Effector memory CD4-positive, alpha-beta T cell (primary cell): ENCODE results near the gene TBC1D20.

Experiments used
- DNase-seq, 3 donors: peaks; one replicate each; pipeline ENCODE4 v3.0.0-alpha.2; 2020
- H3K27ac ChIP-seq: 2 replicates; pipeline ENCODE4 v1.7.0; 2013; ENCODE audit warnings: mild to moderate bottlenecking, low read length, moderate library complexity; ENCODE audit not compliant: insufficient read depth, poor library complexity, severe bottlenecking
- H3K27me3 ChIP-seq: replicated peaks from 2 replicates; pipeline ENCODE4 v1.7.0; 2013; ENCODE audit warnings: mild to moderate bottlenecking, low read length; ENCODE audit not compliant: insufficient read depth, control insufficient read depth, poor library complexity, severe bottlenecking
- H3K36me3 ChIP-seq: 2 replicates; pipeline ENCODE4 v1.7.0; 2013; ENCODE audit warnings: mild to moderate bottlenecking, low read length, moderate library complexity; ENCODE audit not compliant: control insufficient read depth, insufficient read depth
- H3K4me1 ChIP-seq: 2 replicates; pipeline ENCODE4 v1.7.0; 2013; ENCODE audit warnings: low read length, mild to moderate bottlenecking; ENCODE audit not compliant: control insufficient read depth, insufficient read depth, poor library complexity, severe bottlenecking
- H3K4me3 ChIP-seq: 2 replicates; pipeline ENCODE4 v1.7.0; 2013; ENCODE audit warnings: low read length, low read depth, mild to moderate bottlenecking; ENCODE audit not compliant: insufficient read depth, poor library complexity, severe bottlenecking
- H3K9me3 ChIP-seq: 2 replicates; pipeline ENCODE4 v1.7.0; 2013; ENCODE audit warnings: mild to moderate bottlenecking, low read length, moderate library complexity; ENCODE audit not compliant: control insufficient read depth

Gene TBC1D20

DNA sequence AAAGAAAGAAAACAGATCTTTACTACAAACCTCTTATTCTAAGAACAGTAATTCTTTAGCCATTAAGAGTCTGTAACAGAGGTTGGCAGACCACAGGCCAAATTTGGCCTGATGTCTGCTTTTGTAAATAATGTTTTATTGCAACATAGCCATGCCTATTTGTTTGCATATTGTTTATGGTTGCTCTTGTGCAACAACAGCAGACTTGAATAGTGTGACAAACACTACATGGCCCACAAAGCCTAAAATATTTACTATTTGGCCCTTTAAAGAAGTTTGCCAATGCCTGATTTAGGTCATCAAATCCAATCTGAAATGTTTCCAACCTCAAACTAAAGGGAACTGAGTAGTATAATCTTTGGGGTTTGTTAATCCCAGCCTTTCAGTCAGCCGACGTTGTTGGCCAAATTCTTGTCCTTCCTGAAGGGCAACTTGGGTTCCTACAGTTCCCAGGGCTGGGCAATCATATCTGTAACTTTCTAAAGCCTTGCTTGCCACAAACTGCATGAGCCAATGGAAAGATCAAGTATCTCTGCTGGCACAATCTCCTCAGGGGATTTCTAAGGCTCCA, 33.9 kb upstream of the TBC1D20 start:
- Histone ChIP-seq H3K27me3 (no peaks in the 10 kb centered on the region), H3K4me3 (no peak overlapping the region), H3K27ac (no peak overlapping the region), H3K36me3 (peaks cover 53% of the 10 kb centered on the region), H3K4me1 (no peaks in the 10 kb centered on the region), H3K9me3 (no peaks in the 10 kb centered on the region)
- DNase-seq, result no peak

DNA sequence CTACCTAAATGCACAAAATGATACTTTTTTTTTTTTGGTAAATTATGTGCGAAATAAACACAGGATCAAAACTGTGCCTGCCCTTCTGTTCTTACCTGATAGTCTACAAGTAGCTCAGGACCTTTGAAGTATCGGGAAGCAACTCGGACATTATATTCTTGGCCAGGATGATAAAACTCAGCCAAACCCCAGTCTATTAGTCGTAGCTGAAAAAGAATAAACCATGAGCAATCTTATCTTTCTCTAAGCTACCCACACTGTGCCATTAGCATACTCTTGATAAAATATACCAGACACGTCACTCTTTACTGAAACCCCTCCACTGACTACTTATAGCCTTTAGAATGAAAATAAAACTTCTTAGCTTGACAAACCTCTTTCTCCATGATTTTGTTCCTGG, 29.8 kb upstream of the TBC1D20 start:
- no peak overlapping the region for H3K27ac ChIP-seq
- H3K9me3 ChIP-seq, result no peaks in the 10 kb centered on the region
- H3K4me1 ChIP-seq, result no peaks in the 10 kb centered on the region
- DNase-seq, result no peak
- H3K4me3 ChIP-seq, result no peak overlapping the region
- H3K27me3 ChIP-seq, result no peaks in the 10 kb centered on the region
- peaks cover 48% of the 10 kb centered on the region for H3K36me3 ChIP-seq

DNA sequence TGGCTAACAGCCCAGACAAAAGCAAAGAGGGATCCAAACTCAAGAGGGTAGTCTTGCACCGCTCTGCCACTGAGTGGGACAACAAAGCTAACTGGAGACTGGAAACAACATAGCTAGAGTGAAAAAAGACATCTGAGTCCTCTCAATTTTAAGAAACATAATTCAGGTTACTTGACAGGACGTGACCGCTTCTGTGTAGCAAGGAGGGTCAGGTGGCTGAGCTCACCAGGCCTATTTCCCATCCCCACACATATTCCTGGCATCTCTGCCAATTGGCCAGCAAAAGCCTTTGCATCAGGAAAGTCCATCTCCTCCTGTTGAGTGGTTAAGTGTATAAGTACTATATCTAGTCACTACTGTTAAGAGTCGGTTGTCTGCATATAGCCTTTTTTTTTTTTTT, 25.3 kb upstream of the TBC1D20 start:
- Histone ChIP-seq H3K36me3 (peaks cover 64% of the 10 kb centered on the region), H3K4me1 (no peaks in the 10 kb centered on the region), H3K4me3 (no peak overlapping the region), H3K27me3 (no peaks in the 10 kb centered on the region), H3K27ac (no peak overlapping the region), H3K9me3 (no peaks in the 10 kb centered on the region)
- DNase-seq, result no peak

DNA sequence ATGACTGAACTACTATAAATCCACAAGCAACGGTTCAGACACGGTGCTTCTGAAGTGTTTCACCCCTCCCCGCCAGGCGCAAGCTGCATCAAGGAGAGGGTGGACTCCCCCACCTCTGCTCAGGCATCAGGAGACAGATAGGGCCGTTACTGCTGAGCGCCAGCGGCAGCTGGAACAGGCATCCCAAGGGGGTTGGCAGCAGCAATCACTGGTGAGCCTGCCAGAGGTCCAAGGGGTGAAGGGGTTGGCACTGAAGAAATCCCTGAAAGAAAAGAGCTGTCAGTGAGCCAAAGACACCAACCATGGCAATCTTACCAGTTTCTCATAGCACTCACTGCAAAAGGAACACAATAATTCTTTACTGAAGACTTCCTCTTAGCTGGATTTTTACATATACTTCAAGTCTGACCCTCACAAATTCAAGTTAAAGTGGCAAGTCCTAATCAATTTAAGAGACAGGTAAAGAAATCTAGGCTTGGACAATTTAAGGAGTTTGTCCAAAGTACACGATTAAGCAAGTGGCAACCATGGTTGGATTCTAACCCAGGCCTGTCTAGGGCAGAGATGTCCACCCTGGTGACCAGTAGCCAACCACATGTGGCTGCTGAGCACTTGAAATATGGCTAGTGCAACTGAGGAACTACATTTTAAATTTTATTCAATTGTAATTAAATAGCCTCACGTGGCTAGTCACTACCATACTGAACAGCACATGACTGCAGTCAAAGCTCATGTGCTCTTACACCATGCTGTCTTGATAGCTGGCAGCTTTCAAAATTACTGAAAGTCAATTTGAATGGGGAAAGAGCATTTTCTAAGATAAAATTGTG, 21.7 kb upstream of the TBC1D20 start:
- Histone ChIP-seq H3K4me3 (no peak overlapping the region), H3K9me3 (no peaks in the 10 kb centered on the region), H3K4me1 (peaks cover 4% of the 10 kb centered on the region), H3K27ac (no peak overlapping the region), H3K36me3 (peaks cover 60% of the 10 kb centered on the region), H3K27me3 (no peaks in the 10 kb centered on the region)
- DNase-seq, result no peak

DNA sequence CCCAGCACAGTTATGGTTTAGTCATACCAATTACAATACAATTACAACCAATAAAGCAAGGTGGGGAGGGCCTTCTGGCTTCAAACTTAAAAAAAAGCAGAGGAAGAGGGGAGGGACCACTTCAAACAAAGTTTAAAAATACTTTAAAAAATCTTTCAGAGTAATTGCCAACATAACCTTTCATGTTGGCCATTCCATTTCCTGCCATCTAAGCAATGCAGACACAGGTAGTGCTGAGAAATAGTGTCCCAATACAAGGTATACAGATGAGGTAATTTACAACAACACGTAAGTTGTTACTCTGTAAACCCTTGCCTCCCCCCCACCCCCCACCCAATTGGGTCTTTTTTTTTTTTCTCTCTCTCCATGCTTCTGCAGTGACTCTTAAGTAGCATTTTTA, 18.8 kb upstream of the TBC1D20 start:
- Histone ChIP-seq H3K36me3 (peaks cover 32% of the 10 kb centered on the region), H3K4me1 (peaks cover 4% of the 10 kb centered on the region), H3K27ac (no peak overlapping the region), H3K27me3 (no peaks in the 10 kb centered on the region), H3K9me3 (no peaks in the 10 kb centered on the region), H3K4me3 (no peak overlapping the region)
- no peak for DNase-seq

DNA sequence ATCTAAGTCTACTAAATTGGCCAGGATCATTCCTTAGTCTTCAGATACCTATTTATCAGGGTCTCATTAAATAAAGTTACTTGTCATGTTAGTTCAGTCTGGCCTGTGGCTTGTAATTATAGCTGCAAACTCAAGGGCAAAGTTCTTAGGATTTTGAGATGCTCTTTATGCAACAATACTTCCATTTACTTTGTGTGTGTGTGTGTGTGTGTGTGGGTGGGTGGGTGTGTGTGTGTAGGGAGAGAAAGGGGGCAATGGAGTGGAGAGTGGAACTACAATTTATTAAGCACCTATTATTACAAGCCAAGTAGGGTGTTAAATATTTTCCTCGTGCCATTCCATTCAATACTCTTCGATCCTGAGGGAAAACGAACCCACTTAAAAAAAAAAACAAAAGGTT, 17.7 kb upstream of the TBC1D20 start:
- peaks cover 25% of the 10 kb centered on the region for H3K36me3 ChIP-seq
- H3K27ac ChIP-seq, result no peak overlapping the region
- H3K4me1 ChIP-seq, result peaks cover 4% of the 10 kb centered on the region
- H3K9me3 ChIP-seq, result no peaks in the 10 kb centered on the region
- H3K27me3 ChIP-seq, result no peaks in the 10 kb centered on the region
- no peak for DNase-seq
- H3K4me3 ChIP-seq, result no peak overlapping the region

DNA sequence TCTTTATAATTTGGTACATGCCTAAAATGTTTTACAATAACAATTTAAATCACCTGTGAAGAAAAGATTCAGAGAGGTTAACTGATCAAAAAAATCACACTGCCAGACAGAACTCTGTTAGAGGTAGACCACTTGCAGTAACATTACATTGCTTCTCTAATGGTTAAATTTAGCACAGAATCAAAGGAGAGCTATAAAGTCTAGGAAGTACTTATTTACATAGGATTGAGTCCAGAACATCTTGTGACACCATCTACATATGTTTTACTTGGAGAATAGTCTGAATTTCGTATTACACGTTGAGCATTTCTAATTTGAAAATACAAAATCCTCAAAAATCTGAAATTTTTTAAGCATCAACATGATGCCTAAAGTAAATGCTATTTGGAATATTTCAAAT, 17.2 kb upstream of the TBC1D20 start:
- Histone ChIP-seq H3K9me3 (no peaks in the 10 kb centered on the region), H3K27ac (no peak overlapping the region), H3K27me3 (no peaks in the 10 kb centered on the region), H3K36me3 (peaks cover 23% of the 10 kb centered on the region), H3K4me1 (peaks cover 4% of the 10 kb centered on the region), H3K4me3 (no peak overlapping the region)
- no peak for DNase-seq

DNA sequence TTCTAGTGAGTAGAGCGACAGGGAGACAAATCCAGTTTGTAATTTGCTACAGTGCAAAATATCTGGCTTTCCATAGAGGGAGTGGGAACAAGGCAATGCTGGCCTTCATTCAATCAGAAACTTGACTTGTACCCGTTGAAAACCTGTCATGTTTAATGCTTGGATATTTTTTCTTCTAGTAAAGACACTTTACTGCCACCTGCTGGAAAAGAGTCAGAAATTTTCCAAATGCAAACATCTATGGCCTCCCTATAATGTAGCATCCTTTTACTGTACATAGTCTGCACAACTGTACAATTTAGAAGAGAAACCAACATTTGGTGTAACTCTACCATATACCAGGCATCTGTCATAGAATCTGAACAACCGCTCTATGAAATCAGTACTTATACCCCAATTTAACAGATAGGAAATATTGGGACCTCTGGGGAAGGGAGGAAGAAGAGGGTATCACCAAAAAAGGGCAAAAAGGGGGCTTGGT, 16.7 kb upstream of the TBC1D20 start:
- H3K36me3 ChIP-seq, result peaks cover 18% of the 10 kb centered on the region
- no peaks in the 10 kb centered on the region for H3K9me3 ChIP-seq
- H3K27me3 ChIP-seq, result no peaks in the 10 kb centered on the region
- no peak overlapping the region for H3K4me3 ChIP-seq
- peaks cover 4% of the 10 kb centered on the region for H3K4me1 ChIP-seq
- no peak for DNase-seq
- H3K27ac ChIP-seq, result no peak overlapping the region

DNA sequence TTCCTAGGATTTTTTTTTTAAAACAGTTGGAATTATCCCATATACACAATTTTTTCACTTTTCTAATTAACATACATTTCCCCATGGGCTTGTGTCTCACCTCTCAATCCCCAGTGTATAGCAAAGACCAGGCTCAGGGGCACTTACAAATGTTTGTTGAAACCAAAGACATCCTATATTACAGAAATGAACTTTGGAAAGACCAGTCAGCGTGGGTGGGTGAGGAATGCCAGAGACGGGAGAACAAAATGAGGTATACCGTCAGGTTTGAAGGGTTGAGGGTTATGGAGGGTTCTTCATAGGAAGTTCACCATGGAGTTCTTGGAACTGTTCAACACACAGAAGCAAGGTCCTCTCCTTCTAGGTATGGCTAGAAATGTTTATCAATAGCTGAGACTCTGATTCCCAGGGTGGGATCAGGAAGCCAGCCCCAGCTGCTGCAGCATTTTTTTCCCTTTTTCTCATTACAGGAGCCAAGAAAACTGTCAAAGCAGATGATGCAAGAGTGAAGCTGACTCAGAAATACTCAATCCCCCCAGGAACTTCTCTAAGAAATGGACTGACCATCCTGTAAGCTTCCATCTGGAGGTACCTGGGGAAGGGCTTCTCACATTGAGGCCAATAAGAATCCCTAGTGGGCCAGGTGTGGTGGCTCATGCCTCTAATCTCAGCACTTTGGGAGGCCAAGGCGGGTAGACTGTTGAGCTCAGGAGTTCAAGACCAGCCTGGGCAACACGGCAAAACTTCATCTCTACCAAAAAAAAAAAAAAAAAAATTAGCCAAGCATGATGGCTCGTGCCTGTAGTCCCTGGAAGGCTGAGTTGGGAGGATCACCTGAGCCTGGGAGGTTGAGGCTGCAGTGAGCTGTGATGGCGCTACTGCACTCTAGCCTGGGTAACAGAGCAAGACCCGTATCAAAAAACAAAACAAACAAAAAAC, 15.9 kb upstream of the TBC1D20 start:
- DNase-seq, result no peak
- H3K27ac ChIP-seq, result no peak overlapping the region
- H3K4me1 ChIP-seq, result peaks cover 4% of the 10 kb centered on the region
- no peak overlapping the region for H3K4me3 ChIP-seq
- peaks cover 11% of the 10 kb centered on the region for H3K36me3 ChIP-seq
- H3K27me3 ChIP-seq, result no peaks in the 10 kb centered on the region
- no peaks in the 10 kb centered on the region for H3K9me3 ChIP-seq
